Dedifferentiated amniotic fluid mesenchymal stem cell (primary cell): ENCODE results near the gene NDUFS8.
"Not testable (repeated sequence)": the region's sequence is repeated elsewhere in the genome, so short reads cannot be mapped to it uniquely, and the experiment has no call there.

Source experiments
- DNase-seq: peaks from one replicate; pipeline ENCODE4 v3.0.0-alpha.2; 2016; ENCODE audit errors: extremely low spot score

The NDUFS8 gene

DNA sequence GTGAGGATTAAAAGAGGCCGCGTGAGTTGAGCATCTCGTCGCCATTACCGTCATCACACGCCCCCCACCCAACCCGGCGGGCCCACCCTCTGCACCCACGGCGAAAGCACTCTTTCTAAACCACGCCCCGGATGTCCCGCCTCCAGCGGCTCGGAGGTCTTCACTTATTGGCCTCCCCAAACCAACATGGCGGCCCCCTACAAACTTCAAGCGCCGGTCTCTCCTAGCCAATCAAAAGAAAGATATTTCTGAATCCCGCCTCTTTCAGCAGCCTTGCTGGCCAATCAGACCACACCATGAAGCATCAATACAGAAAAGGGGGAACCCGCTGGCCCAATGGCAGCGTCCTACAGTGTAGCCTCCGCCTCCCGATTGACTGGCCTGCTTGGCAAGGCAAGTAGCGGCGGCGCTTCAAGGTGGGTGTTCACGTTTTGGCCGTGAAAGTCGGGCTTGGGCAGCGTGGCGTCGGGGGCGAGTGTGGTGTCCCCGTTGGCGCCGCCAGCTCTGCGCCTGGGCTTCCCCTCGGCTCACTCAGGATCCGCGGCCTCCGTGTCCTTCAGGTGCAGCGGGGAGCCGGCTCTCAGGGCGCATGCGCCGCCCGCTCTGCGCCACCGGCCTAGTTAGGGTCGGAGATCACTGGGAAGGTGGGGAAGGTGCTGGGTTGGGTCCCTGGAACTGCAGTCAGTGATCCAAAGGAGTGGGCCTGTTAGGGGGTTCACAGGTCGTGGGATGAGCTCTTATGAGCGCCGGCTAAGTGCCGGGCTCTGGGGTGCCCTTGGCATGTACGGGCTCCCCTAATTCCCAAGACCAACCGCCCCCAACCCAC lies at the start of gene NDUFS8:
TSS of gene NDUFS8 (plus strand) at position 364 of the 826 bp plus-strand sequence. CDS start 1,471 bp downstream, outside the sequence.
- DNase-seq = peak; percentile 99

DNA sequence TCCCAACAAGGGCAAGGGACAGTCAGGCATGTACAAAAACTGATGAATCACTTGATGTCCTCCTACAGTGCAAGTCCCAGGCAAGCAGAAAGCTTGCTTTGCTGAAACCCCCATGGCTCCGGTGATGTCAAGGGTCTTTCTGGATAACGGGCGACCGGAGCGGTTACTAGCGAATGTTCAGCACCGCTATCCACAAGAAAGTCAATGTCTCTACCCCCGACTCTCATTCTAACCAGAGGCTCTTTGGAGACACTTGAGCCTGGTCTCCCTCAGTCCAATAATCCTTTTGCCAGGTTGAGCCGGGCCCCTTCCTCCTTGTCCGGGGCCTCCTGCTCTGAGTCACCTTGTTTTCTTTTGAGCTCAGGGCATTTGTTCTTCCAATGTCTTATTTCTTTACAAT lies 49.3 kb upstream of the NDUFS8 start:
- not testable (repeated sequence) for DNase-seq

DNA sequence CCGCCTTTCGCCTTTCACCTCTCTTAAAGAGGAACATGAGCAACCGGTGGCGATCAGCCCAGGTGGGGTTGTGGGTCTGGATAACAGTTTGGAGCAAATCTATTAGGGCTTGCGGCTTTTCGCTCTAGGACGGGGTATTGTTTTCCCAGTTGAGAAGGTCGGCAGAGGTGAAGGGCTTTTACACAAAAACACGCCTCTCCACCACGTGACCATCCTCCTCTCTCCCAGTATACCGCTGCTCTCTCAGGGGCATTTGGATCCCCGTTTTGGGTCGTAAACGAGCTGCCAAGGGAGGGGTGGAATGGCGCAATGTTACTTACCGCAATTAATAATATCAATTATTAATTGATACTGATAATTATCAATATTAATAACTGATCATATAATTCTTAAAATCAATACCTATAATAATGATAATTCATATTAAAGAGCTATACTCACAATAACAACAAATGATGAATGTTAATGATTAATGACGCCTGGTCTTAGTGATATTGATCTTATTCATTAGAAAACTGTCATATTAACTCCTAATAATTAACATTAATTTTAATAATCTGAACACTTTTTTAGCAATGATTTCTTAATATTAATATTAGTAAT lies 48.1 kb upstream of the NDUFS8 start:
- DNase-seq = not testable (repeated sequence)

DNA sequence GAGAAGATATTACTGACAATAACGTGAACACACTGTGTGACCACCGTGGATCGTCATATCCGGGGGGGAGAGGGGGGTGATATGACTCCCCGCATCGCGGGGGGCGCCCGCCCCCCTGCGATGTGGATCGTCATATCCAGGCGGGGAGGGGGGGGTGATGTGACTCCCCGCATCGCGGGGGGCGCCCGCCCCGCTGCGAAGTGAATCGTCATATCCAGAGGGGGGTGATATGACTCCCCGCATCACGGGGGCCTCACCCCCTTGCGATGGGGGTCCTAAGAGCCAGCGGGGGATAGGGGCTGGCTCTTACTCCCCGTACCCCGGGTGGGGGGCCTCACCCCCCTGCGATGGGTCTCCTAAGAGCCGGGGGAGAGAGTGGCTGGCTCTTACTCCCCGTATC lies 46.5 kb upstream of the NDUFS8 start:
- DNase-seq = no peak

DNA sequence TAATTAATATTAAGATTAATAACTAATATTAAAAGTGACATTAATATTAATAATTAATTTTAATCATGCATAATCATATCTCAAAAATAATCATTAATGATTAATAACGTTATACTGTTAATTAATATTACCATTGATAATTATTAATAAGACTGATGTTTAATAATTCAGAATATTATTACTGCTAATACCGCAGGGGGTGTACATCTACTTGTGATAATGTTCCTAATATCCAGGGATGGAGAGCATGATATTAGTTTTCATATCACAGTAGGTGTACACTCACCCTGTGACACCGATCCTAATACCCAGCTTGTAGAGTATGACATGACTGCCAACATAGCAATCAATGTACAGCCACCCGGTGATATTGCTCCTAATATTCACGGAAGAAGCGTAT lies 45.2 kb upstream of the NDUFS8 start:
- not testable (repeated sequence) for DNase-seq

DNA sequence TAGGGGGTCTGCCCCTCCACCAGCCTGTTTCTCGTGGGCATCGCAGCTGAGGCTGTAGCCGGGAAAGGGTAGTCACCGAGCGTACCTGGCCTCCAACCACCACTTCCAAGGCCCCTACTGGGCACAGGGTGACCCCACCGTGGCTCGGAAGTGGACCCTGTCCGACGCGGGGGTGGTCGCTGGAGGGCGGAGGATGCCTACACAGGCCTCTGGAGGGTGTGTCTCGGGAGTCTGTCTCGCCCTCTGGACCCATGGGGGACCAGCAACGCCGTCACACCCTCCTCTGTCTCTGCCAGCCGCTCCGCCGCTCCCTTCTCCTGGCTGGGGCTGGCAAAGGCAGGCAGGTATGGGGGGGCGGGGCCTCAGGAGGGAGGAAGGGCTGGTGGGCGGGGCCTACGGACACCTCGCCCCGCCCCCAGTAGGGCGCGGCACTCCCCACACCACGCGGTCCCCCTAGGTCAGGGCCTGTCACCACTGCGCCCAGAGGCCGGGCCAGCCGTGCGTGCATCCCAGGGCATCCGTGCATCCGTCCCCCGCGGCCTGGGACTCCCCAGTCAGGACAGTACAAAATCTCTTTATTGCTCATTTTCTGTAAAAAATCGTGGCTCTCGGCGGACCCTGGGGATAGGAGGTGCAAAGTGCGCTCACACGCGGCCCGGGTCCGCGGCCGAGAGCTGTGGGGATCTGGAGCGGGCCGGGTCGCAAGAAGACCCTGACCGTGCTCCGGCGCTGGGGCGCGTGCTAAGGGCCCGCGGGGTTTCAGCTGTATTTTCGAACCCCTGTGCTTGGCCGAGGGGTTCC lies 39.7 kb upstream of the NDUFS8 start:
- not testable (repeated sequence) for DNase-seq

DNA sequence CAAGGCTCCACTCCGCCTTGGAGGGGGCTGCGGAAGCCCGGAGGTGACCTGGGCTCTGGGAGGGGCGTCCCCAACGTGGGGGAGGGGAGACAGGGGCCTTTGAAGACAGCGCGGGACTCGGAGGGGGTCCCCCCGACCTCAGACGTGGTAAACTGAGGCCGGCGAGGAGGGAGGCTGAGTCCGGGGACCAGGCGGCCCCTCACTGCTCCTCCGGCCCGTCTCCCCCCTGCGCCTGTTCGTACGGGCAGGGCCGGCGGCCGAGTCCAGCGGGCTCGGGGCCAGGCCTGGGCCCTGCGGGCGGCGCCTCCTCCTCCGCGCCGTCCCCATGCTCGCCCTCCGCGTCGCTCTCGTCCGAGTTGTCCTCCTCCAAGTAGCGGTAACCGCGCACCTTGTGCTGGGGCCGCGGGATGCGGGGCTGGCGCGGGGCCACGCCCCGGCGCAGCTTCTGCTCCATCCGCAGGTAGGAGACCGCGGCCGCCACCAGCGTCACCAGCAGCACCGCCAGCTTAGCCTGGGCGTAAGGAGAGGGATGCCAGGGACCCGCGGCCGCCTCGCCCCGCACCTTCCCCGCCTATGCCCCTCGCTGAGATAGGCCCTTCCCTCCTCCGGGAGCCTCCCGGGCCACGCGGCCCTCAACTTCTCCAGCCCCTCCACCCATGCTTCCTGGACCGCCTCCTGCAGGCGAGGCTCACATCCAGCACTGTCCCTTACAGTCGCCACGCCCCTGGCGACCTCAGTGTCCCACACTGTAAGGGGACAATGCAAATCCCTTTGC lies 38.9 kb upstream of the NDUFS8 start:
- DNase-seq = not testable (repeated sequence)

DNA sequence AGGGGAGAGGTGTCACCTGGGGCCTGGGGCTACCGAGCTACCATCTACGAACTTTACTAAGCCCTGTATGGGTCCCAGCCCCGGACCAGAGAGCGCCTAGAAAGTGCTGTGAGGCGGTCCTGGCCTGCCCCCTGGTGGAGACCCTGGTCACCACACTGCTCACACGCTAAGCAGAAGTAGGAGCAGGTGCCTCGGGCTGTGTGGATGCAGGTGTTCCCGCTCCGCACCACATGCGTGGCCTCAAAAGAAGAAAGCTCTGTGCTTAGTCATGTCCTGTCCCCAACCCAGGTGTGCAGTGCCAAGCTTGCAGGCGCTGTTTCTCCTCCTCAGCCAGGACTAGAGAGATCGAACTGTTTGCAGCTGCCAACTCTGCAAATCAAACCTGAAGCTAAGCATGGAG lies 36.7 kb upstream of the NDUFS8 start:
- not testable (repeated sequence) for DNase-seq

DNA sequence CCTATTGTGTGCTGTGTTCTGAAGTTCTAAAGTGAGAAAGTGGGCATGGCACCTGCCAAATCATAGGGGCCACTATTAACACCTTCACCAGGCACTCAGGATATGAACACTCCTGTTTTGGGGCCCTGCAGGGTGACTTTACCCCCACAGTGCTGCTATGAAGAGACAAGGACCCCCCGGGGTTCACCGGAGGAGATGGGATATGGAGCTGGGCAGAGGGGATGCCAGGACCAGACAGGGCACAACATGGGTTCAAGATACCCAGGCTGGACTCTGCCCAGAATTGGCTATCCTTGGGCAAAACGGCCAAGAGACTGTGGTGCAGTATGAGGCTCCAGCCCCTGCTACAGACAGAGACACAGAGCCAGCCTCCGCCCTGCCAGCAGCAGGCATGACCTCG lies 36.1 kb upstream of the NDUFS8 start:
- not testable (repeated sequence) for DNase-seq

DNA sequence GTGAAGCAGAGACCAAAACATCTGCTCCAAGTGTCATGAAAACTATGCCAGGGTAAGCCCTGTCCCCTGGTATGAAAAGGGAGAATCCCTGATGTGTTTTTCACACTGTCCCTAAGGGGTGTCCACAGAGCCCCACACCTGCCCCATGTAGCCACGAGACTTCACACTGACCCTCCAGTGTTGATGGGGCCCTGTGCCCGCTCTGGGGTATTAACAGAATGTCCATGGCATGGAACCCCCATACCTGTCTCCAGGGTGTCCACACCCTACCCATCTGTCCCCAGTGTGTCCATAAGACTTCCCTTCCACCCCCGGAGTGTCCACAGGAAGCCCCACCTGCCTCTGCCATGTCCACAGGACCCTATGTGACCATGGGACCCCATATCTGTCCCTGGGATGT lies 35.4 kb upstream of the NDUFS8 start:
- not testable (repeated sequence) for DNase-seq

DNA sequence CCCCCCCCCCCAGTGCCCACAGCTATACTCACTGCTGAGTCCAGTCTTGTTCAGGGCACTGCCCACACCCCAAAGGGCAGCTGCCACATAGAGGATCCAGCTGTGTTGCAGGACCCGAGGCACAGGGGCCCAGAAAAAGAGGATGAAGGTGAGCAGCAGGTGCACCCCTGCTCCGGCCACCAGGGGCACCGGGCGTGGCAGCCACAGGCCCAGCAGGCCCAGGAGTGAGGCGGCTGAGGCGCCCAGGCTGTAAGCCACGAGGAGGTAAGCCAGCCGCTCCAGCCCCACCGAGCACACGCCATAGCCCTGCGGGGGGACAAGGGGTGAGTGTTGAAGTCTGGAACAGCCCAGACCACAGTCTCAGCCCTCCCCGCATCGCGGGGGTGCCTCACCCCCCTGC lies 34.9 kb upstream of the NDUFS8 start:
- not testable (repeated sequence) for DNase-seq

DNA sequence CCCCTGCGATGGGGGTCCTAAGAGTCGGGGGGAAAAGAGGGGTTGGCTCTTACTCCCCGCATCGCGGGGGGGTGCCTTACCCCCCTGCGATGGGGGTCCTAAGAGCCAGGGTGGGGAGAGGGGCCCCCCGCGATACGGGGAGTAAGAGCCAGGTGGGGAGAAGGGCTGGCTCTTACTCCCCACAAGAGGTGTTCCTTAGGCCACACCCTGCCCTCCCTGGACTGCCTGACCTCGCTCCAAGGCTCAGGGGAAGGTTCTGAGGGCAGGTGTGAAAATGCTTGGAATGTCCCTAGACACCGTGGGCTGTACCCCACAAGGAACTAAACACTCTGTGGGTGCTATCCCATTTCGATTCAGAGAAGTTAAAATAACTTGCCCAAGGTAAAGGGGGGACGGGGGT lies 34.4 kb upstream of the NDUFS8 start:
- DNase-seq = no peak

DNA sequence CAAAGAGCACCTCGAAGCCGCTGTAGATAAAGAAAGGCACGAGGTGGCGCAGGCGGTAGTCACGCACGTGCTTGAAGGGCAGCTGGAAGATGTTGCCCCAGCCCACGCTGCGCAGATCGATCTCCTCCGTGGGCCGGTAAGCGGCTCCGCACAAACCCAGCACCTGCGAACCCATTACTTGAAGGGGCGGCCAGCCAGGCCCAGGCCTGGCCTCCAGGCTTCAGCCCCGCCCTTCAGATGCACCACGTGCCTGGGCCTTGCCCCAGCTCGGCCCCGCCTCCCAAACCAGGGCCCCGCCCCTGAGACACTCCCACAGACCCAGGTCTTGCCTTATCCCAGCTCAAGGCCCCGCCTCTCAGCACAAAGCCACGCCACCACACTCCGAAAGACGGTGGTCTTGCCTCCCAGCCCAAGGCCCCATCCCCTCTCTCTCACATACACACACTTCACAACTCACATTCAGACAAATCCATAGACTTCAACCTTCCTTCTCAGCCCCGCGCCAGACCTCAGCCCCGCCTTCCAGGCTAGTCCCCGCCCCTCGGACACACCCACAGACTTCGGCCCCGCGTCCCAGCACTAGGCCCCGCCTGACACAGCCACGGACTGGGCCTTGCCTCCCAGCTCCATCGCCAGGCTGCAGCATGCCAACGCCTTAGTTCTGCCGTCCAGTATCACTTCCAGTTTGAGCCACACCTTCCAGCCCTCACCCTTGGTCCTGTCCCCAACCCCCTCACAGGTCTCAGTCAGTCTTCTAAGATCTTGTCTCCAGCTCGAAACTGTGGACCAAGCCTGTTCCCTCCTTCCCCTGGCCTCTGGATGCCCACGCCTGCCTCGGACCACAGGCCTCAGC lies 33.6 kb upstream of the NDUFS8 start:
- no peak for DNase-seq

DNA sequence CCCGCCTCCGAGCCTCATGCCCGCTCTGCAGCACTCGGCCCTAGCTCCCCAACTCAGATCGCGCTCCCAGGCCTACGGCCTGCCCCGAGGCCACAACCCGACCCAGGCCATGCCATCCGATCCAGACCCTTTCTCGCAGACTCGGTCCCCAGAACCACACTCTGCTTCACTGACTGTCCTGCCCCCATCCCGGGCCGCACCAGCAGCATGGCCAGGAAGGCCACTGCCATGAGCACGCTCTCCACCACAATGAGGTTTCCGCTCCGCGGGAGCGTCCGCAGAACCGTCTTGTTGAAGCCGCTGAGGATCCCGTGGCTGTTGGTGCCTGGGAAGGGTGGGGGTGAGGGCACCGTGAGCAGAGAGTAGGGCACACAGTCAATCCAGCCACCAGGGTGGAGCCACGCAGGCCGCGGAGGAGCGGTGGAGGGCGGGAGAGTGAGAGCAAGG lies 33.0 kb upstream of the NDUFS8 start:
- DNase-seq = no peak

DNA sequence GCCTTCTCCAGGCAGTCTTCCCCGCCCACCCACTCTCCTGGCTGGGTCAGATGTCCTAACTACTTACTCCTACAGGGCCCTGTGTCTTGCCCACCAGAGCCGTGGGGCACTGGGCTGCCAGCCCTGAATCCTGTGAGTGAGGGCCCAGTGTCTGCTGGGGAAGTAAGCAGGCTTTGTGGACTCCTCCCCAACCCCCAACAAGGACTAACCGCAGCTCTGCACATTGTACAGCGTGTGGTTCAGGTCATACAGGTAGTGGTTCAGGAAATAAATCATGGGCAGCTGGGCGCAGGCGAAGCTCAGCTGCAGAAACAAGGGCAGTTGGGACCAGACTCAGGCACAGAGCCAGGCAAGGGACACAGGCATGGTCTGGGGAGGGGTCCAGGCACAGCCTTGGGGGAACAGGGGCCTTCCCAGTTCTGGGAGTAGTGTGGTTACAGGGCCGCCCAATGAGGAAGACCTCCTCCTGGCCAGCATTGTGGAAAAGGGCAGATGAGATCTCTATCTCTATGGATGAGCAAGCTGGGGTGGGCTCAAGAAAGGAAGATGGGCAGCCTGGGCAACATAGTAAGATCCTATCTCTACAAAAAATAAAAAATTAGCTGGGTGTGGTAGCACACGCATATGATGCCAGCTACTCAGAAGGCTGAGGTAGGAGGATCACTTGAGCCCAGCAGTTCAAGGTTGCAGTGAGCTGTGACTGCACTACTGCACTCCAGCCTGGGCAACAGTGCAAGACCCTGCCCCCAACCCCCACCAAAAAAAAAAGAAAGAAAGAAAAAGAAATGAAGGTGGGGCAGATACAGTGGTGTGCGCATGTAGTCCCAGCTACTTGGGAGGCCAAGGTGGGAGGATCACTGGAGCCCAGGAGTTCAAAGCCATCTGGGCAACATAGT lies 32.1 kb upstream of the NDUFS8 start:
- no peak for DNase-seq

DNA sequence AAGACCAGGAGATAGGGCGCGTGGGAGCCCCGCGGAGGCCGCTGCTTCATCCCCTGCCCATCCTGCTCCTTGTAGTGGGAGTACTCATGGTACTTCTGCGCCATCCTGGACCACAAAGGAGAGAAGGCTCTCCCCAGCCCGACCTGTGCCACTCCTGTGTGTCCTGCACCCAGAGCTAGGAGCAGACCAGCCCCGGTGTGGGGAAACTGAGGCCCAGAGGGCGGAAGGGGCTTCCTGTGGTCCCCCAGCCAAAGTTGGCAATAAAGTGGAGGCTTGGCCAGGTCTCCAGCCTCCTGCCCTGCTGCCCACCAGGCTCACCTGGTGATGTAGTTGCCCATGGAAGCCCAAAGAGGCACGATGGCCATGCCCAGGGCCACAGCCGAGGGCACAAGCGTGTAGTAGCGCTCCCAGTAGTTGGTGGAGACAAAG lies 31.3 kb upstream of the NDUFS8 start:
- DNase-seq = no peak

DNA sequence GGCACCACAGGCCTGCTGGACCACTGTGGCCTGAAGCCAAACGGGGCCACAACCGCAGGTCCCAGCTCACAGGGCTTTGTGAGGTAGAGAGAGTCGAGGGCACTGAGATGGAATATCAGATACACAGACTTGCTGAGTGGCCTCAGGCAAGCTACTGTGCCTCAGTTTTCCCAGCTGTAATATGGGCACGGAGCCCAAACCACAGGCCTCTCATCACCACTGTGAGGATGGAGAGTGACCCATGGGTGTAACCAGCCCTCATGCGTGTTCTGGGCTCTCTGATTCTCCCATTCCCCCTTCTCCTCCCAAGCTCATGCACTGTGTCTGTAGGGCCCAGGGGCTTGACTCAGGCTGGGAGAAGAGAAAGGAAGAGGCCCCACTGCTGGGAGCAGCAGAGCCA lies 30.8 kb upstream of the NDUFS8 start:
- DNase-seq = no peak

DNA sequence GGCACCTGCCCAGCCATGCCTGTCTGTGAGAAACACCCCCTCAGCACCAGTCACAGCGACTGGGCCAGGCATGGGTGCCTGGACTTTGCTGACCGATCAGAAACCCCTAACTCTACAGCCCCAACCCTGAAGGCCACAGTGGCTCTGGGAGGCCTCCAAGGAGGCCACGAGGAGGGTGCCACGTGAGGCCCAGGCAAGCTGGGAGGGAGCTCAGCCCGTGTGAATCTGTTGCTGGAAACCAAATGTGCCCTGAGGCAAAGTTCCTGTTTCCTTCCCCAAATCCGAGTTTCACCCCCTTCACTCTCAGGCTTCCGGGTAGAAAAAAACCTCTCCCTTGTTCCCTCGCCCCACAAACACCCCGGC lies 27.9 kb upstream of the NDUFS8 start:
- no peak for DNase-seq

DNA sequence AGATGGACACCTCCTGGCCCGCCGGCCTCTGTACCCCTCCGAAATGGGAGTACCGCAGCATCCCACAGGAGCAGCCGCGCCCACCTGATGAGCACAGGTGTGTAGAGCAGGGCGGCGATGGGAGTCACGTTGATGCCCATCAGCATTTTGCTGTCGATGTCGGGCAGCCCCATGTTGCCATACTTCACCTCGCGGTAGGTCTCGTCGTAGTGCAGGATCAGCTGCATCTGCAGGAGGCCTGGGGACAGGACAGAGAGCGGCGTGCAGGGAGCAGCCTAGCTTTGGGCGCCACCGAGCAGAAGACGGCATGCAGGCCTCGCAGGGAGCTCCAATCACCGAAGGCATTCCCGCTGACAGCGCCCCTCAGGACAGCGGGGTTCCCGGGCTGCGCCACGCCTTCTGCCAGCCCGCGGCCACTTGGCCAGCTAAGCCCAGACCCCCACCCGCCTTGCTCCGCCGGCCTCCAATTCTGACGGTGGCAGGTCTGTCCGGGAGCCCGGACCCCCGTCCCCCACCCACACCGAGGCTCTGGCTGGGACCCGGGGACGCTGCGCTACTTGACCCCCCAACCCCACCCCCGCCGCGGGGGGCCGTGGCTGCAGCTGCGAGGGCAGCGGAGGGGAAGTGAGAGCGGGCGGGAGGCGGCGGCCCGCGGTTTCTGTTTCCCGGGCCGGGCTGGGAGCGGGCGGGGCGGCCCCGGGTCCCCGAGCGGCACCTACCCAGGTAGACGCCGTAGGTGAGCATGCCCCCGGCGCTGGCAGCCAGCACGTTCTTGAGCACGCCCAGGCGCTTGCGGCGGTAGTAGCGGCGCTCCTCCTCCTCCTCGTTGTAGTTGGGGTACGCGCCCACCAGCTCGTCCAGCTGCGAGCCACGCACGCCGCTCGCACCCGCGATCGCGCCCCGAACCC lies 27.3 kb upstream of the NDUFS8 start:
- no peak for DNase-seq
